SK-N-SH (cell line): ENCODE measurements around the gene PRKCH. TPM values are rescaled to one million over a fixed set of nuclear protein-coding genes. Genes with fewer than 3 reads are reported as not detected.
A peak's percentile ranks its signal among the peaks of the same experiment; 100 is the strongest.

ENCODE experiments used
- CHD2 ChIP-seq: fragments of 150-350 bp; IDR thresholded peaks from 2 replicates; pipeline ENCODE4 v1.6.1; 2018; ENCODE audit warnings: low read length; ENCODE audit not compliant: partially characterized antibody
- CTCF ChIP-seq: fragments of 200-600 bp; sonication (generic); IDR thresholded peaks from 2 replicates; pipeline ENCODE4 v1.6.1; 2017; ENCODE audit warnings: antibody characterized with exemption, mild to moderate bottlenecking, moderate library complexity
- ELF1 ChIP-seq: IDR thresholded peaks from 2 replicates; pipeline ENCODE4 v1.4.0; 2012
- FOSL2 ChIP-seq: IDR thresholded peaks from 2 replicates; pipeline ENCODE4 v1.4.0; 2012; ENCODE audit warnings: low read depth, mild to moderate bottlenecking, moderate library complexity, borderline replicate concordance
- FOXJ3 ChIP-seq: sonication (generic); formaldehyde crosslinking; IDR thresholded peaks from 2 replicates; pipeline ENCODE4 v1.5.1; 2020; ENCODE audit warnings: mild to moderate bottlenecking, missing genetic modification reagents
- FOXM1 ChIP-seq: IDR thresholded peaks from 2 replicates; pipeline ENCODE4 v1.4.0; 2012; ENCODE audit warnings: low read depth, mild to moderate bottlenecking
- GABPA ChIP-seq: IDR thresholded peaks from 2 replicates; pipeline ENCODE4 v1.4.0; 2012; ENCODE audit warnings: low read depth, mild to moderate bottlenecking
- GATA2 ChIP-seq: sonication (generic); formaldehyde crosslinking; IDR thresholded peaks from 2 replicates; pipeline ENCODE4 v1.5.0; 2020; ENCODE audit warnings: mild to moderate bottlenecking, missing genetic modification reagents
- MEF2A ChIP-seq: IDR thresholded peaks from 2 replicates; pipeline ENCODE4 v1.4.0; 2012; ENCODE audit warnings: low read depth, borderline replicate concordance
- NFIC ChIP-seq: IDR thresholded peaks from 2 replicates; pipeline ENCODE4 v1.4.0; 2012; ENCODE audit warnings: borderline replicate concordance
- REST ChIP-seq: IDR thresholded peaks from 2 replicates; pipeline ENCODE4 v1.6.1; 2012; ENCODE audit warnings: mild to moderate bottlenecking, low read depth, low read length, moderate library complexity
- SIN3A ChIP-seq: IDR thresholded peaks from 2 replicates; pipeline ENCODE4 v1.6.1; 2012; ENCODE audit warnings: low read depth, mild to moderate bottlenecking, low read length, moderate library complexity, borderline replicate concordance
- SMC3 ChIP-seq: IDR thresholded peaks from 2 replicates; pipeline ENCODE4 v1.6.1; 2012; ENCODE audit warnings: low read depth, low read length, improper control_type of control experiment
- TEAD4 ChIP-seq: IDR thresholded peaks from 2 replicates; pipeline ENCODE4 v1.4.0; 2012; ENCODE audit warnings: mild to moderate bottlenecking, borderline replicate concordance; ENCODE audit not compliant: insufficient read depth
- ZBTB33 ChIP-seq: IDR thresholded peaks from 2 replicates; pipeline ENCODE4 v1.4.0; 2012; ENCODE audit warnings: low read depth, borderline replicate concordance
- polyA plus RNA-seq, 3 experiments: library from polyadenylated mRNA; depleted of rRNA; stranded (reverse); fragments of >200 nt; gene quantifications; 2 replicates each; pipeline ENCODE4 v1.2.3, GENCODE V29; 2012
- TF ChIP-seq, protein P1 (sequence below): fragments of 150-350 bp; IDR thresholded peaks from 2 replicates; pipeline ENCODE4 v1.6.1; 2016; ENCODE audit warnings: mild to moderate bottlenecking, low read depth, low read length
- TF ChIP-seq, protein P2 (sequence below): IDR thresholded peaks from 2 replicates; pipeline ENCODE4; 2012
- TF ChIP-seq, protein P3 (sequence below): IDR thresholded peaks from 2 replicates; pipeline ENCODE4 v1.4.0; 2012; ENCODE audit warnings: low read depth
- TF ChIP-seq, protein P4 (sequence below): fragments of 150-350 bp; IDR thresholded peaks from 2 replicates; pipeline ENCODE4 v1.6.1; 2017; ENCODE audit warnings: antibody characterized with exemption, low read length, low read depth, borderline replicate concordance

The PRKCH gene
- polyA plus RNA-seq, 1 of the 3 experiments (the other 2 are of a cell fraction), result 4.2 TPM

DNA sequence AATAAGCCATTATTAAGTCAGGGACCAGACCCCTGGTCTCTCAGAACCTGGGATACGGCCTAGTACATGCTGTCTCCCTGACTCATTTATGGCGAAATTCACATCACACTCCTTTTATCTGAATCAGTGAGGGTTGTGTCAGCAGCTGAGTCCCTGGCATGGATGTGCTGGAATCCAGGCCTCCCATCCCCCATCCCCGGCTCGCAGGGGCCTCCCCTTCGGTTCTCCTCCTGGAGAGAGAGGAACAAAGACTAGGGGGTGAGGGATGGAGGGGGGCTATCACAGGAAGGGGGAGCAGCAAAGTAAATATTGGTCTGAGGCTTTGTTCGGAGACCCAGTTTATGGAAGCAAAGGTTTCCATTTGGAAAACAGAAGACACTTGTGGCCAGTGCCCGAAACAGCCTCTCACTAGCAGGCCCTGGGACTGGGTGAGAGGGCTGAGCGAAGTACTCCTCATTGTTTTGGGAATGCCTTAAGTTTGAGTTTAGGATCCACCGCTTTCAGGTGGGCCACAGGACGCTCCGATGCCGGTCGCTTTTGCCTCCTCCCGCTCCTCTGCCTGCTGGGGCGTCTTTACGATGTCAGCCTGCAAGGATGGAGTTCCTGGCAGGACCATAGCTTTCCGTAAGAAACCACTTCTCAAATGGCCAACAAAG lies 145.0 kb downstream of the PRKCH start (continued):
- TF ChIP-seq ZBTB33 (no peak), FOXM1 (no peak), TEAD4 (0 out of 2 replicates have a peak, but pooled peaks have one; percentile 12), SMC3 (no peak), REST (no peak), FOXJ3 (CRISPR knock-in tag) (no peak), FOSL2 (peak; percentile 57; the same call in 1 of the 2 replicates), GATA2 (CRISPR knock-in tag) (no peak), NFIC (no peak), ELF1 (no peak), GABPA (no peak), MEF2A (no peak), CTCF (no peak), CHD2 (no peak), SIN3A (no peak)
- TF ChIP-seq, protein P1, sequence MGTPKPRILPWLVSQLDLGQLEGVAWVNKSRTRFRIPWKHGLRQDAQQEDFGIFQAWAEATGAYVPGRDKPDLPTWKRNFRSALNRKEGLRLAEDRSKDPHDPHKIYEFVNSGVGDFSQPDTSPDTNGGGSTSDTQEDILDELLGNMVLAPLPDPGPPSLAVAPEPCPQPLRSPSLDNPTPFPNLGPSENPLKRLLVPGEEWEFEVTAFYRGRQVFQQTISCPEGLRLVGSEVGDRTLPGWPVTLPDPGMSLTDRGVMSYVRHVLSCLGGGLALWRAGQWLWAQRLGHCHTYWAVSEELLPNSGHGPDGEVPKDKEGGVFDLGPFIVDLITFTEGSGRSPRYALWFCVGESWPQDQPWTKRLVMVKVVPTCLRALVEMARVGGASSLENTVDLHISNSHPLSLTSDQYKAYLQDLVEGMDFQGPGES, result no peak
- TF ChIP-seq, protein P2, sequence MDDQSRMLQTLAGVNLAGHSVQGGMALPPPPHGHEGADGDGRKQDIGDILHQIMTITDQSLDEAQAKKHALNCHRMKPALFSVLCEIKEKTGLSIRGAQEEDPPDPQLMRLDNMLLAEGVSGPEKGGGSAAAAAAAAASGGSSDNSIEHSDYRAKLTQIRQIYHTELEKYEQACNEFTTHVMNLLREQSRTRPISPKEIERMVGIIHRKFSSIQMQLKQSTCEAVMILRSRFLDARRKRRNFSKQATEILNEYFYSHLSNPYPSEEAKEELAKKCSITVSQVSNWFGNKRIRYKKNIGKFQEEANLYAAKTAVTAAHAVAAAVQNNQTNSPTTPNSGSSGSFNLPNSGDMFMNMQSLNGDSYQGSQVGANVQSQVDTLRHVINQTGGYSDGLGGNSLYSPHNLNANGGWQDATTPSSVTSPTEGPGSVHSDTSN, result 0 out of 2 replicates have a peak, but pooled peaks have one; percentile 18
- TF ChIP-seq, protein P3, sequence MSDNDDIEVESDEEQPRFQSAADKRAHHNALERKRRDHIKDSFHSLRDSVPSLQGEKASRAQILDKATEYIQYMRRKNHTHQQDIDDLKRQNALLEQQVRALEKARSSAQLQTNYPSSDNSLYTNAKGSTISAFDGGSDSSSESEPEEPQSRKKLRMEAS, result no peak
- TF ChIP-seq, protein P4, sequence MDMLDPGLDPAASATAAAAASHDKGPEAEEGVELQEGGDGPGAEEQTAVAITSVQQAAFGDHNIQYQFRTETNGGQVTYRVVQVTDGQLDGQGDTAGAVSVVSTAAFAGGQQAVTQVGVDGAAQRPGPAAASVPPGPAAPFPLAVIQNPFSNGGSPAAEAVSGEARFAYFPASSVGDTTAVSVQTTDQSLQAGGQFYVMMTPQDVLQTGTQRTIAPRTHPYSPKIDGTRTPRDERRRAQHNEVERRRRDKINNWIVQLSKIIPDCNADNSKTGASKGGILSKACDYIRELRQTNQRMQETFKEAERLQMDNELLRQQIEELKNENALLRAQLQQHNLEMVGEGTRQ, result no peak
